Measurements from ENCODE around the gene POFUT1. TPM values are rescaled to one million over a fixed set of nuclear protein-coding genes. Genes with fewer than 3 reads are reported as not detected.
A peak's percentile ranks its signal among the peaks of the same experiment; 100 is the strongest.
"Not testable (repeated sequence)": the region's sequence is repeated elsewhere in the genome, so short reads cannot be mapped to it uniquely, and the experiment has no call there.

POFUT1 gene
- total RNA-seq, 6 experiments from 2014 or later: 24.2 to 40.2 (median 28.7) TPM

DNA sequence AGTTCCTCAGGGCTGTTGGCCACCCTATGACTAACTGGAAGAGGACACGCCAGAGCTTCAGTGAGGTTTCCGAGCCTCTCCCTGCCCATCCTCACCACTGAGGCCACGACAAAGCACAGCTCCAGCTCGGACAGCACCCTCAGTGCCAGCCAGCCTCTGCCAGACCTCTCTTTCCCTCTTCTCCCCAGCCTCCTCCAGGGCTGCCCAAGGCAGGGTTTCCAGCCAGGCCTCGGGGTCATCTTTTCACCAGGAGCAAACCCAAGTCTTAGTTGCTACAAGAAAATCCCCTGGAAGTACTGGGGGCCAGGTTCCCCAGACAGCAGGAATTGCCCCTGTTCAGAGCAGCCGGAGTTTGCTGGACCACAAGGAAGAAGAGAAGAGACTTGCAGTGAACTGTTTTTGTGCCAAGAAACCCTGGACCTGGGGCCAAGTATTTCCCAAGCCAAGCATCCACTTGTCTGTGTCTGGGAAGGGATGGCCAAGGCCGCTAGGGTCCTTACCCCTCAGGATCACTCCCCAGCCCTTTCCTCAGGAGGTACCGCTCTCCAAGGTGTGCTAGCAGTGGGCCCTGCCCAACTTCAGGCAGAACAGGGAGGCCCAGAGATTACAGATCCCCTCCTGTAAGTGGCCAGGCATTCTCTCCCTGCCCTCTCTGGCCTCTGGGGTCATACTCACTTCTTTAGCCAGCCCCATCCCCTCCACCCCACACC, 41.7 kb upstream of the POFUT1 start:
- intact Hi-C loops (cut with DNase I): no loop called here
- H3K4me3 ChIP-seq: no peak overlapping the region
- no peak overlapping the region for H3K27ac ChIP-seq
- no peaks in the 10 kb centered on the region for H3K9me3 ChIP-seq
- H3K27me3 ChIP-seq: no peaks in the 10 kb centered on the region
- ATAC-seq (peak in 2 of 4 donors; percentile 16 to 23), DNase-seq (peak in 2 of 3 donors; percentile 22 to 37)
- WGBS (ENCODE audit: insufficient coverage, low coverage, low lambda C conversion rate, missing lambda C conversion rate): 84% methylated on average over 6 of the region's 8 CpGs
- TF ChIP-seq, protein P1, sequence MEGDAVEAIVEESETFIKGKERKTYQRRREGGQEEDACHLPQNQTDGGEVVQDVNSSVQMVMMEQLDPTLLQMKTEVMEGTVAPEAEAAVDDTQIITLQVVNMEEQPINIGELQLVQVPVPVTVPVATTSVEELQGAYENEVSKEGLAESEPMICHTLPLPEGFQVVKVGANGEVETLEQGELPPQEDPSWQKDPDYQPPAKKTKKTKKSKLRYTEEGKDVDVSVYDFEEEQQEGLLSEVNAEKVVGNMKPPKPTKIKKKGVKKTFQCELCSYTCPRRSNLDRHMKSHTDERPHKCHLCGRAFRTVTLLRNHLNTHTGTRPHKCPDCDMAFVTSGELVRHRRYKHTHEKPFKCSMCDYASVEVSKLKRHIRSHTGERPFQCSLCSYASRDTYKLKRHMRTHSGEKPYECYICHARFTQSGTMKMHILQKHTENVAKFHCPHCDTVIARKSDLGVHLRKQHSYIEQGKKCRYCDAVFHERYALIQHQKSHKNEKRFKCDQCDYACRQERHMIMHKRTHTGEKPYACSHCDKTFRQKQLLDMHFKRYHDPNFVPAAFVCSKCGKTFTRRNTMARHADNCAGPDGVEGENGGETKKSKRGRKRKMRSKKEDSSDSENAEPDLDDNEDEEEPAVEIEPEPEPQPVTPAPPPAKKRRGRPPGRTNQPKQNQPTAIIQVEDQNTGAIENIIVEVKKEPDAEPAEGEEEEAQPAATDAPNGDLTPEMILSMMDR (IDR thresholded peaks at IDR 0.05): no peak
- TF ChIP-seq POLR2A (IDR thresholded peaks at IDR 0.05): no peak
- H3K36me3 ChIP-seq: peaks cover 0 to 36% (median 10%) of the 10 kb centered on the region in 4 donors
- no peaks in the 10 kb centered on the region for H3K4me1 ChIP-seq

DNA sequence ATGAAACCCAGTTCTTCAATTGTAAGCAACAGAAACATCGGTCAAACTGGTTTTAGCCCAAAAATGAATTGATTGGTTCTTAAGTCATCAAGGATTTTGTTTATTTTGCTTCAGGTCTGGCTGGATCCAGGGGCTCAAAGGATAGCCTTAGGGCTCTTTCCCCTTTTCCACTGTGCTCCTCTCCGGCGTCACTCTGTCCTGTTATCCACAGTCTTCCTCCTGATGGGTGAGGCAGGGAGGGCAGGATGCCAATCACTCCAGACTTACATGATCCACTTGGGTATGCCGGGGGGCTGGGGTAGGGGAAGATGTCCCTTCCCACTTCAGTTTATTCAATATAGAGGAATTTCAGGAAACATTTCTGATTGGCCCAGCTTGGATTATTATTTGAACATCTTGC, 40.1 kb upstream of the POFUT1 start:
- DNase-seq (peak in 2 of 3 donors; percentile 22 to 40), ATAC-seq (no peak)
- Histone ChIP-seq H3K4me3 (no peak overlapping the region), H3K36me3 (peaks cover 0 to 21% (median 1%) of the 10 kb centered on the region in 4 donors), H3K4me1 (no peaks in the 10 kb centered on the region), H3K27ac (no peak overlapping the region), H3K27me3 (no peaks in the 10 kb centered on the region), H3K9me3 (no peaks in the 10 kb centered on the region)
- WGBS (ENCODE audit: insufficient coverage, low coverage, low lambda C conversion rate, missing lambda C conversion rate): 85% methylated on average over 4 of the region's 4 CpGs
- TF ChIP-seq POLR2A (IDR thresholded peaks at IDR 0.05): no peak
- TF ChIP-seq, protein P1 (IDR thresholded peaks at IDR 0.05): no peak
- intact Hi-C loops (cut with DNase I): no loop called here

DNA sequence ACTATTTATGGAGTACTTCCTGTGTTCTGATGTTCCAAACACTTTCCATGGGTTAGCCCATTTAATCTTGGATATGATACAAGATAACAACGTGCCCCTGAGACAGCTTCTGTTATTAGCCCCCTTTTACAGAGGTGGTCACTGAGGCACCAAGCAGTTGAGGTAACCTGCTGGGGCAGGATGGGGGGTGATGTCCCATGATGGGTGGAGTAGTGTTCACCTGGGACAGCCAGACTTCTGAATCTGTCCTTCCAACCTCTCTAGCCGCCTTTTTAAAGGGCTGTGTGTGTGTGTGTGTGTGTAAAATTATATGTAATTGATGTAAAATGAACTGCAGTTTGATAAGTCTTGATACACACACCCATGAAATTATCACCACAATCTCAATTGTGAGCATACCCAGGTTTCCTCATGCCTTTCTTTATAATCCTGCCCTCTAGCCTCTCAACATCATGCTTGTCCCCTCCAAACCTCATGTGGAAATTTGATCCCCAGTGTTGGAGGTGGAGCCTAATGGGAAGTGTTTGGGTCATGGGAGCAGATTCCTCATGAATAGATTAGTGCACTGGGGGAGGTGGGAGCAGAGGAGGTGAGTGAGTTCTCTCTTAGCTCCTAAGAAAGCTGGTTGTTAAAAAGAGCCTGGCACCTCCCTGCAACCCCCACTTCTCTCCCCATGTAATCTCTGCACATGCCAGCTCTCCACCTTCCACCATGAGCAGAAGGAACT, 39.3 kb upstream of the POFUT1 start:
- no peaks in the 10 kb centered on the region for H3K4me1 ChIP-seq
- H3K36me3 ChIP-seq: peaks cover 0 to 13% (median under 1%) of the 10 kb centered on the region in 4 donors
- H3K27me3 ChIP-seq: no peaks in the 10 kb centered on the region
- H3K9me3 ChIP-seq: no peaks in the 10 kb centered on the region
- intact Hi-C loops (cut with DNase I): no loop called here
- ATAC-seq (peak in 2 of 4 donors; percentile 11 to 27), DNase-seq (peak in 1 of 3 donors; percentile 17)
- H3K27ac ChIP-seq: no peak overlapping the region
- no peak overlapping the region for H3K4me3 ChIP-seq
- WGBS (ENCODE audit: insufficient coverage, low coverage, low lambda C conversion rate, missing lambda C conversion rate): 57% methylated on average over 1 of the region's 2 CpGs
- TF ChIP-seq POLR2A (IDR thresholded peaks at IDR 0.05): no peak
- TF ChIP-seq, protein P1 (IDR thresholded peaks at IDR 0.05): no peak

DNA sequence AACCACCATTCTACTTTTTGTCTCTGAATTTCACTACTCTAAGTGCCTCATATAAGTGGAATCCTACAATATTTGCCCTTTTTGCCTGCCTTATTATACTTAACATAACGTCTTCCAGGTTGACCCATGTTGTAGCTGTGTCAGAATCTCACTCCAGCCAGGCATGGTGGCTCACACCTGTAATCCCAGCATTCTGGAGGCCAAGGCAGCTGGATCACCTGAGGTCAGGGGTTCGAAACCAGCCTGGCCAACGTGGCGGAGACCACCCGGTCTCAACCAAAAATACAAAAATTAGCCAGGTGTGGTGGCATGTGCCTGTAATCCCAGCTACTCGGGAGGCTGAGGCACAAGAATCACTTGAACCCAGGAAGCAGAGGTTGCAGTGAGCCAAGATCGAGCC, 30.0 kb upstream of the POFUT1 start:
- intact Hi-C loops (cut with DNase I); DNase-seq; H3K27ac ChIP-seq; H3K27me3 ChIP-seq; H3K4me3 ChIP-seq; ATAC-seq; H3K4me1 ChIP-seq; H3K9me3 ChIP-seq; H3K36me3 ChIP-seq: not testable (repeated sequence)
- 90% methylated on average over 6 of the region's 7 CpGs for WGBS (ENCODE audit: insufficient coverage, low coverage, low lambda C conversion rate, missing lambda C conversion rate)

DNA sequence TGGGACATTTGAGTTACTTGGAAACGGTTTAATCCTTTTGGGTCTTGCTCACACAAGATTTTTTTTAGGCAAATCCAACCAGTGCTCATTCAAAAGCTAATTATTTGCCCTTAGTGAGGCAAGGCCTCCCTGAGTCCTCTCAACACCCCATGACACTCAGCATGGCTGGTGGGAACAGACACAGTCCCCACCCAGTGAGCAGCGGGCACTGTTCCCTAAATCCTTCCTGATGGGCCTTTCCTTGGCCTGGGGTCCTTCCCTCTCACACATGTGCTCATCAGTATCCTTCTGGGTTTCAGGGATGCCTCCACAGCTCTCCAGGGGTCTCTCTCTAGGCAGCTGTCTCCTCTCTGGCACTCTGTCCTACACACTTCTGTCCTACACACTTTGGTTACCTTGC, 28.2 kb upstream of the POFUT1 start:
- H3K27ac ChIP-seq: no peak overlapping the region
- no peaks in the 10 kb centered on the region for H3K4me1 ChIP-seq
- WGBS (ENCODE audit: insufficient coverage, low coverage, low lambda C conversion rate, missing lambda C conversion rate): 92% methylated on average over 1 of the region's 2 CpGs
- TF ChIP-seq, protein P1 (IDR thresholded peaks at IDR 0.05): no peak
- TF ChIP-seq POLR2A (IDR thresholded peaks at IDR 0.05): no peak
- H3K9me3 ChIP-seq: no peaks in the 10 kb centered on the region
- H3K27me3 ChIP-seq: no peaks in the 10 kb centered on the region
- H3K36me3 ChIP-seq: no peaks in the 10 kb centered on the region
- intact Hi-C loops (cut with DNase I): no loop called here
- ATAC-seq (no peak), DNase-seq (no peak)
- H3K4me3 ChIP-seq: no peak overlapping the region
